Measurements from ENCODE around the gene GPALPP1.
"Not testable (repeated sequence)": the region's sequence is repeated elsewhere in the genome, so short reads cannot be mapped to it uniquely, and the experiment has no call there.

Gene GPALPP1

GRCh38 chr13:45063261-45063860 is 74.0 kb downstream of the GPALPP1 start:
- DNase-seq (ENCODE audit: low spot score): no peak

- not testable (repeated sequence) for DNase-seq (ENCODE audit: low spot score)
These were observed 74.6 kb downstream of the GPALPP1 start for GRCh38 chr13:45063889-45064288.

- no peak for DNase-seq (ENCODE audit: low spot score)
These were observed 75.6 kb downstream of the GPALPP1 start for GRCh38 chr13:45064889-45065288.

GRCh38 chr13:45068036-45069001 is 79.0 kb downstream of the GPALPP1 start:
- no peak for DNase-seq (ENCODE audit: low spot score)

- no peak for DNase-seq (ENCODE audit: low spot score)
These were observed 84.5 kb downstream of the GPALPP1 start for GRCh38 chr13:45073809-45074208.

- DNase-seq (ENCODE audit: low spot score): no peak
These were observed 85.4 kb downstream of the GPALPP1 start for GRCh38 chr13:45074721-45075120.

GRCh38 chr13:45078003-45078402 is 88.7 kb downstream of the GPALPP1 start:
- no peak for DNase-seq (ENCODE audit: low spot score)
